Osteocyte (in vitro differentiated cells): ENCODE data around the gene AMDHD2. TPM values are rescaled to one million over a fixed set of nuclear protein-coding genes. Genes with fewer than 3 reads are reported as not detected.

Experiments
- DNase-seq: peaks from one replicate; pipeline ENCODE4 v3.0.0; 2021; ENCODE audit warnings: mixed read lengths; ENCODE audit not compliant: unreplicated experiment; ENCODE audit errors: extremely low spot score
- H3K27ac Mint-ChIP-seq: one replicate; pipeline ENCODE4 v1.8.0; 2021; ENCODE audit warnings: mild to moderate bottlenecking, mixed read lengths; ENCODE audit not compliant: unreplicated experiment
- H3K27me3 Mint-ChIP-seq: one replicate; pipeline ENCODE4 v1.8.0; 2021; ENCODE audit warnings: mixed read lengths; ENCODE audit not compliant: unreplicated experiment
- H3K36me3 Mint-ChIP-seq: one replicate; pipeline ENCODE4 v1.8.0; 2021; ENCODE audit warnings: mixed read lengths; ENCODE audit not compliant: unreplicated experiment
- H3K4me1 Mint-ChIP-seq: one replicate; pipeline ENCODE4 v1.8.0; 2021; ENCODE audit warnings: mixed read lengths; ENCODE audit not compliant: unreplicated experiment
- H3K4me3 Mint-ChIP-seq: one replicate; pipeline ENCODE4 v1.8.0; 2021; ENCODE audit warnings: mild to moderate bottlenecking, moderate library complexity, mixed read lengths; ENCODE audit not compliant: unreplicated experiment
- H3K9me3 Mint-ChIP-seq: one replicate; pipeline ENCODE4 v1.8.0; 2021; ENCODE audit warnings: mixed read lengths; ENCODE audit not compliant: unreplicated experiment
- CTCF ChIP-seq: fragments of 200-600 bp; sonication (generic); IDR thresholded peaks from 2 replicates; pipeline ENCODE4 v1.5.0; 2021; ENCODE audit warnings: antibody characterized with exemption, mild to moderate bottlenecking, moderate library complexity
- total RNA-seq: library from RNA; stranded (reverse); gene quantifications from 2 replicates; pipeline ENCODE4 v1.2.1, GENCODE V29; 2021

Gene AMDHD2
- total RNA-seq, 1 donor from 2014 or later, result 56.6 TPM

GRCh38 chr16:2499454-2499853, 20.7 kb upstream of the AMDHD2 start:
- H3K27me3 Mint-ChIP-seq, result no peaks in the 10 kb centered on the region
- no peak for TF ChIP-seq CTCF
- DNase-seq, result no peak
- no peak overlapping the region for H3K4me3 Mint-ChIP-seq
- H3K27ac Mint-ChIP-seq, result no peak overlapping the region
- H3K36me3 Mint-ChIP-seq, result peaks cover 9% of the 10 kb centered on the region
- peaks cover 18% of the 10 kb centered on the region for H3K4me1 Mint-ChIP-seq
- no peaks in the 10 kb centered on the region for H3K9me3 Mint-ChIP-seq

GRCh38 chr16:2499890-2500429, 20.2 kb upstream of the AMDHD2 start:
- no peak overlapping the region for H3K27ac Mint-ChIP-seq
- DNase-seq, result no peak
- H3K4me1 Mint-ChIP-seq, result peaks cover 18% of the 10 kb centered on the region
- H3K9me3 Mint-ChIP-seq, result no peaks in the 10 kb centered on the region
- H3K4me3 Mint-ChIP-seq, result no peak overlapping the region
- no peaks in the 10 kb centered on the region for H3K27me3 Mint-ChIP-seq
- H3K36me3 Mint-ChIP-seq, result peaks cover 9% of the 10 kb centered on the region
- TF ChIP-seq CTCF, result no peak

GRCh38 chr16:2500430-2500917, 19.7 kb upstream of the AMDHD2 start:
- DNase-seq, result no peak
- Mint-ChIP-seq H3K4me1 (peaks cover 18% of the 10 kb centered on the region), H3K27ac (no peak overlapping the region), H3K36me3 (peaks cover 9% of the 10 kb centered on the region), H3K9me3 (no peaks in the 10 kb centered on the region), H3K27me3 (no peaks in the 10 kb centered on the region), H3K4me3 (no peak overlapping the region)
- no peak for TF ChIP-seq CTCF

GRCh38 chr16:2500918-2501750, 19.0 kb upstream of the AMDHD2 start:
- Mint-ChIP-seq H3K4me3 (no peak overlapping the region), H3K36me3 (peaks cover 9% of the 10 kb centered on the region), H3K27me3 (no peaks in the 10 kb centered on the region), H3K9me3 (no peaks in the 10 kb centered on the region), H3K4me1 (peaks cover 18% of the 10 kb centered on the region), H3K27ac (no peak overlapping the region)
- DNase-seq, result peak; percentile 95
- TF ChIP-seq CTCF, result peak; percentile 99
